GM12878 (cell line): Measurements from ENCODE around the gene HDAC9. TPM values are rescaled to one million over a fixed set of nuclear protein-coding genes. Genes with fewer than 3 reads are reported as not detected.

Experiments used
- ATAC-seq: fragments of 200-7000 bp; cut with Tn5 transposase; 3 replicates; pipeline ENCODE4 v1.9.1; 2020; ENCODE audit warnings: mild to moderate bottlenecking, moderate library complexity
- BruUV-seq: library from RNA; stranded (reverse); fragments of 400-500 nt; replicated peaks from 2 replicates; lab custom pipeline; 2021; lab: Mats Ljungman, UMichigan
- CTCF ChIA-PET: fragments of 300-600 bp; sonication (Branson Sonifier 250); formaldehyde crosslinking; extraction: SDS; loops from one replicate; lab custom pipeline; 2021; ENCODE audit warnings: inconsistent platforms; lab: Yijun Ruan, JAX
- POLR2A ChIA-PET: fragments of 350-600 bp; formaldehyde crosslinking; extraction: SDS; loops from one replicate; lab custom pipeline; 2021; ENCODE audit warnings: inconsistent platforms; lab: Charles Lee
- RAD21 ChIA-PET: fragments of 300-600 bp; sonication (Branson Sonifier 250); formaldehyde crosslinking; loops from one replicate; lab custom pipeline; 2023; ENCODE audit warnings: antibody characterized with exemption; ENCODE audit not compliant: unreplicated experiment; lab: Charles Lee
- SMC1A ChIA-PET: fragments of 300-600 bp; sonication (Branson Sonifier 250); formaldehyde crosslinking; loops from one replicate; lab custom pipeline; 2023; ENCODE audit not compliant: unreplicated experiment, uncharacterized antibody; lab: Charles Lee
- DNase-seq: peaks from one replicate; pipeline ENCODE4 v3.0.0-alpha.2; 2011; ENCODE audit warnings: low read depth, low spot score
- FAIRE-seq: peaks from 3 replicates; lab custom pipeline; 2011; peaks lifted over from hg19 to GRCh38; lab: Jason Lieb, UNC
- H2AFZ ChIP-seq: 2 replicates; pipeline ENCODE4 v1.6.0; 2011; ENCODE audit warnings: low read depth, low read length, control low read depth; ENCODE audit not compliant: control insufficient read depth
- H3K27ac ChIP-seq: 2 replicates; pipeline ENCODE4 v1.5.1; 2011; ENCODE audit warnings: control low read depth; ENCODE audit not compliant: control insufficient read depth, insufficient read depth
- H3K27me3 ChIP-seq, 2 experiments: replicated peaks in 1 of 2; 2 replicates each; pipeline versions ENCODE4 v1.6.0 to v1.6.1; 2011; ENCODE audit warnings: low read length in 1 of 2; ENCODE audit not compliant: control insufficient read depth in 2 of 2, insufficient read depth in 2 of 2
- H3K36me3 ChIP-seq, 2 experiments: 2 replicates each; pipeline ENCODE4 v1.5.1; 2011; ENCODE audit warnings: low read length in 1 of 2; ENCODE audit not compliant: control insufficient read depth in 2 of 2, insufficient read depth in 2 of 2
- H3K4me1 ChIP-seq: 2 replicates; pipeline ENCODE4 v1.6.1; 2011; ENCODE audit warnings: mild to moderate bottlenecking, low read length, moderate library complexity, mixed read lengths; ENCODE audit not compliant: control insufficient read depth, insufficient read depth
- H3K4me2 ChIP-seq: 2 replicates; pipeline ENCODE4 v1.6.0; 2011; ENCODE audit warnings: control low read depth; ENCODE audit not compliant: control insufficient read depth, insufficient read depth
- H3K4me3 ChIP-seq: fragments of 200-600 bp; sonication (generic); 2 replicates; pipeline ENCODE4 v1.5.1; 2016
- H3K79me2 ChIP-seq: 2 replicates; pipeline ENCODE4 v1.6.0; 2011; ENCODE audit warnings: low read length; ENCODE audit not compliant: control insufficient read depth, insufficient read depth
- H3K9ac ChIP-seq: 2 replicates; pipeline ENCODE4 v1.8.0; 2011; ENCODE audit warnings: low read length, control low read depth, mixed read lengths; ENCODE audit not compliant: control insufficient read depth, insufficient read depth
- H3K9me3 ChIP-seq: replicated peaks from 3 replicates; pipeline ENCODE4 v1.5.1; 2011; ENCODE audit warnings: mild to moderate bottlenecking, low read length; ENCODE audit not compliant: control insufficient read depth, insufficient read depth
- H4K20me1 ChIP-seq: 2 replicates; pipeline ENCODE4 v1.6.0; 2011; ENCODE audit not compliant: control insufficient read depth, insufficient read depth
- E2F4 ChIP-seq: IDR thresholded peaks from 2 replicates; pipeline ENCODE4 v1.6.1; 2012; ENCODE audit warnings: low read depth, low read length, improper control_type of control experiment
- FOXM1 ChIP-seq: IDR thresholded peaks from 2 replicates; pipeline ENCODE4 v1.6.1; 2012; ENCODE audit warnings: low read depth, mild to moderate bottlenecking, inconsistent platforms, low read length, moderate library complexity
- HDAC6 ChIP-seq: fragments of 200-600 bp; sonication (generic); IDR thresholded peaks from one replicate; pipeline ENCODE4 v1.8.0; 2017; ENCODE audit warnings: antibody characterized with exemption; ENCODE audit not compliant: unreplicated experiment
- HSF1 ChIP-seq: fragments of 150-350 bp; IDR thresholded peaks from 2 replicates; pipeline ENCODE4 v1.6.1; 2014; ENCODE audit warnings: mild to moderate bottlenecking, low read depth, low read length
- IRF5 ChIP-seq: fragments of 450-650 bp; IDR thresholded peaks from 2 replicates; pipeline ENCODE4 v1.6.1; 2017; ENCODE audit warnings: borderline replicate concordance
- JUNB ChIP-seq: IDR thresholded peaks from 2 replicates; pipeline ENCODE4 v1.6.1; 2016; ENCODE audit warnings: antibody characterized with exemption, mild to moderate bottlenecking
- MEF2B ChIP-seq: fragments of 450-650 bp; IDR thresholded peaks from 2 replicates; pipeline ENCODE4 v1.6.1; 2018; ENCODE audit warnings: mild to moderate bottlenecking, moderate library complexity; ENCODE audit not compliant: partially characterized antibody, poor library complexity, severe bottlenecking
- MYB ChIP-seq: fragments of 150-350 bp; IDR thresholded peaks from 2 replicates; pipeline ENCODE4 v1.6.1; 2014; ENCODE audit warnings: mild to moderate bottlenecking, low read depth, low read length, borderline replicate concordance
- NR2F1 ChIP-seq: fragments of 450-650 bp; conservative IDR thresholded peaks from 2 replicates; pipeline ENCODE4 v1.6.1; 2017; ENCODE audit warnings: mild to moderate bottlenecking
- POU2F2 ChIP-seq: IDR thresholded peaks from 3 replicates; pipeline ENCODE4 v1.6.1; 2011; ENCODE audit warnings: low read depth, mild to moderate bottlenecking, low read length, borderline replicate concordance
- RELB ChIP-seq: fragments of 450-650 bp; IDR thresholded peaks from 2 replicates; pipeline ENCODE4 v1.6.1; 2017; ENCODE audit warnings: low read depth, mild to moderate bottlenecking, moderate library complexity
- SP1 ChIP-seq: IDR thresholded peaks from one replicate; pipeline ENCODE4 v1.6.1; 2011; ENCODE audit warnings: low read depth, low read length
- TAF1 ChIP-seq: IDR thresholded peaks from 2 replicates; pipeline ENCODE4 v1.6.1; 2011; ENCODE audit warnings: mild to moderate bottlenecking, low read depth, low read length, borderline replicate concordance
- ZNF24 ChIP-seq: fragments of 450-650 bp; IDR thresholded peaks from 2 replicates; pipeline ENCODE4 v1.6.1; 2017; ENCODE audit warnings: antibody characterized with exemption, mild to moderate bottlenecking
- ZZZ3 ChIP-seq: IDR thresholded peaks from 2 replicates; pipeline ENCODE4 v1.6.1; 2011; ENCODE audit warnings: low read depth; ENCODE audit not compliant: control insufficient read depth, insufficient read length
- in situ Hi-C: fragments of 300-500 bp; cut with MboI; formaldehyde crosslinking; loops from 9 replicates; pipeline ENCODE4 v1.14.3; 2018; ENCODE audit warnings: mixed read lengths
- intact Hi-C: fragments of 100-400 bp; cut with micrococcal nuclease; formaldehyde crosslinking; loops from one replicate; pipeline ENCODE4 v1.14.2; 2022; ENCODE audit not compliant: unreplicated experiment
- polyA plus RNA-seq, 11 experiments: library from polyadenylated mRNA; depleted of rRNA in 4 of 11; unstranded in 6 of 11; stranded (reverse) in 5 of 11; fragments of >200 nt; fragmentation: Nextera tagmentation in 4 of 11; fragmentation: Illumina TruSeq in 1 of 11; extraction: Ambion mirVana in 4 of 11; extraction: Trizol in 1 of 11; gene quantifications; 1 replicate in 1 of 11; 2 replicates in 10 of 11; pipeline versions ENCODE4 v1.2.1 to v1.2.3, GENCODE V29; 2011 to 2016; ENCODE audit warnings: inconsistent platforms in 2 of 11, missing spikeins in 2 of 11, low read depth in 1 of 11
- total RNA-seq, 4 experiments: library from RNA; depleted of rRNA in 3 of 4; stranded (reverse); fragments of >200 nt in 3 of 4; fragmentation: Illumina TruSeq in 1 of 4; extraction: Trizol in 1 of 4; gene quantifications; 2 replicates each; pipeline versions ENCODE4 v1.2.1 to v1.2.3, GENCODE V29; 2013 to 2021
- TF ChIP-seq, protein P1 (sequence below): fragments of 450-650 bp; formaldehyde crosslinking; IDR thresholded peaks from 2 replicates; pipeline ENCODE4 v1.4.0; 2020; ENCODE audit warnings: mild to moderate bottlenecking, moderate library complexity

Gene HDAC9
- total and polyA plus RNA-seq, 10 of the 15 experiments (the other 5 are each of a cell fraction or from before 2014, with no cell fraction given) = 0.73 to 12.8 (median 0.92) TPM

- no TSS peak for BruUV-seq
- Histone ChIP-seq H3K36me3 (no peaks in the 10 kb centered on the region), H3K4me1 (no peaks in the 10 kb centered on the region), H3K9ac (no peak overlapping the region), H3K27me3 (no peaks in the 10 kb centered on the region), H3K27ac (no peak overlapping the region), H3K4me2 (no peak overlapping the region), H3K79me2 (no peaks in the 10 kb centered on the region), H3K9me3 (no peaks in the 10 kb centered on the region), H4K20me1 (no peaks in the 10 kb centered on the region), H2AFZ (no peak overlapping the region), H3K4me3 (no peak overlapping the region)
- DNase-seq = no peak
- CTCF ChIA-PET = interaction anchor here (2.5 kb wide), 1 partner anchor 18 kb away, joined by 5 read pairs; no protein-coding TSS in a partner anchor
- no peak for ATAC-seq
- FAIRE-seq = no peak
- RAD21 ChIA-PET = no interaction called here
- POLR2A ChIA-PET = no interaction called here
- in situ Hi-C loops = no loop called here
- SMC1A ChIA-PET = no interaction called here
- intact Hi-C loops = no loop called here
- TF ChIP-seq MYB (no peak), TAF1 (no peak), MEF2B (no peak), HSF1 (no peak), POU2F2 (no peak), JUNB (no peak), E2F4 (no peak), ZZZ3 (no peak), FOXM1 (no peak), SP1 (no peak), RELB (no peak), NR2F1 (no peak), IRF5 (no peak), HDAC6 (no peak), ZNF24 (no peak)
- TF ChIP-seq, protein P1, sequence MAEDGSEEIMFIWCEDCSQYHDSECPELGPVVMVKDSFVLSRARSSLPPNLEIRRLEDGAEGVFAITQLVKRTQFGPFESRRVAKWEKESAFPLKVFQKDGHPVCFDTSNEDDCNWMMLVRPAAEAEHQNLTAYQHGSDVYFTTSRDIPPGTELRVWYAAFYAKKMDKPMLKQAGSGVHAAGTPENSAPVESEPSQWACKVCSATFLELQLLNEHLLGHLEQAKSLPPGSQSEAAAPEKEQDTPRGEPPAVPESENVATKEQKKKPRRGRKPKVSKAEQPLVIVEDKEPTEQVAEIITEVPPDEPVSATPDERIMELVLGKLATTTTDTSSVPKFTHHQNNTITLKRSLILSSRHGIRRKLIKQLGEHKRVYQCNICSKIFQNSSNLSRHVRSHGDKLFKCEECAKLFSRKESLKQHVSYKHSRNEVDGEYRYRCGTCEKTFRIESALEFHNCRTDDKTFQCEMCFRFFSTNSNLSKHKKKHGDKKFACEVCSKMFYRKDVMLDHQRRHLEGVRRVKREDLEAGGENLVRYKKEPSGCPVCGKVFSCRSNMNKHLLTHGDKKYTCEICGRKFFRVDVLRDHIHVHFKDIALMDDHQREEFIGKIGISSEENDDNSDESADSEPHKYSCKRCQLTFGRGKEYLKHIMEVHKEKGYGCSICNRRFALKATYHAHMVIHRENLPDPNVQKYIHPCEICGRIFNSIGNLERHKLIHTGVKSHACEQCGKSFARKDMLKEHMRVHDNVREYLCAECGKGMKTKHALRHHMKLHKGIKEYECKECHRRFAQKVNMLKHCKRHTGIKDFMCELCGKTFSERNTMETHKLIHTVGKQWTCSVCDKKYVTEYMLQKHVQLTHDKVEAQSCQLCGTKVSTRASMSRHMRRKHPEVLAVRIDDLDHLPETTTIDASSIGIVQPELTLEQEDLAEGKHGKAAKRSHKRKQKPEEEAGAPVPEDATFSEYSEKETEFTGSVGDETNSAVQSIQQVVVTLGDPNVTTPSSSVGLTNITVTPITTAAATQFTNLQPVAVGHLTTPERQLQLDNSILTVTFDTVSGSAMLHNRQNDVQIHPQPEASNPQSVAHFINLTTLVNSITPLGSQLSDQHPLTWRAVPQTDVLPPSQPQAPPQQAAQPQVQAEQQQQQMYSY (CRISPR knock-in tag) = no peak
Measured at GRCh38 chr7:18626717-18627116, 131.2 kb downstream of the HDAC9 start.
